T-helper 2 cell treated with Interferon-gamma antibody and Interleukin-4, amounts not matched to agents 5 μg/mL and 100 μg/mL, for 36 hours (primary cell): ENCODE data around the gene SLC49A4.
"Not testable (repeated sequence)": the region's sequence is repeated elsewhere in the genome, so short reads cannot be mapped to it uniquely, and the experiment has no call there.

Experiments
- DNase-seq: peaks from one replicate; pipeline ENCODE4 v3.0.0; 2021; ENCODE audit warnings: low spot score
- H3K27ac Mint-ChIP-seq: one replicate; pipeline ENCODE4 v1.8.0; 2021; ENCODE audit warnings: mild to moderate bottlenecking, mixed read lengths
- H3K27me3 Mint-ChIP-seq: one replicate; pipeline ENCODE4 v1.8.0; 2021; ENCODE audit warnings: low read depth, mixed read lengths
- H3K36me3 Mint-ChIP-seq: one replicate; pipeline ENCODE4 v1.8.0; 2021; ENCODE audit warnings: low read depth, mixed read lengths
- H3K4me1 Mint-ChIP-seq: one replicate; pipeline ENCODE4 v1.8.0; 2021; ENCODE audit warnings: low read depth, mixed read lengths
- H3K4me3 Mint-ChIP-seq: one replicate; pipeline ENCODE4 v1.8.0; 2022; ENCODE audit warnings: mild to moderate bottlenecking, moderate library complexity, mixed read lengths
- H3K9me3 Mint-ChIP-seq: one replicate; pipeline ENCODE4 v1.8.0; 2021; ENCODE audit warnings: mixed read lengths

SLC49A4 gene

GRCh38 chr3:122794779-122795673 is at the start of gene SLC49A4:
Gene SLC49A4 (plus strand): TSS chr3:122795069. CDS start chr3:122795193, 124 bp downstream.
- Mint-ChIP-seq H3K36me3 (peaks cover 6% of the 10 kb centered on the region), H3K4me3 (peak within 1 kb of the TSS; percentile 89), H3K4me1 (peaks cover 27% of the 10 kb centered on the region), H3K27ac (peak within 1 kb of the TSS; percentile 79), H3K27me3 (no peaks in the 10 kb centered on the region), H3K9me3 (no peaks in the 10 kb centered on the region)
- peak; percentile 81 for DNase-seq

- Mint-ChIP-seq H3K27me3 (no peaks in the 10 kb centered on the region), H3K9me3 (peaks cover 7% of the 10 kb centered on the region), H3K4me1 (no peaks in the 10 kb centered on the region), H3K27ac (no peak overlapping the region), H3K4me3 (no peak overlapping the region), H3K36me3 (peaks cover 17% of the 10 kb centered on the region)
- DNase-seq = no peak
These were observed 49.4 kb upstream of the SLC49A4 start for GRCh38 chr3:122745369-122746021.

- H3K36me3 Mint-ChIP-seq, H3K27ac Mint-ChIP-seq, H3K9me3 Mint-ChIP-seq, H3K27me3 Mint-ChIP-seq, H3K4me3 Mint-ChIP-seq, H3K4me1 Mint-ChIP-seq, DNase-seq: not testable (repeated sequence)
These were observed 47.6 kb upstream of the SLC49A4 start for GRCh38 chr3:122747295-122747694.

GRCh38 chr3:122748347-122748746 is 46.5 kb upstream of the SLC49A4 start:
- Mint-ChIP-seq H3K4me3 (no peak overlapping the region), H3K27me3 (no peaks in the 10 kb centered on the region), H3K4me1 (no peaks in the 10 kb centered on the region), H3K9me3 (peaks cover 7% of the 10 kb centered on the region), H3K27ac (no peak overlapping the region), H3K36me3 (peaks cover 3% of the 10 kb centered on the region)
- no peak for DNase-seq

GRCh38 chr3:122754929-122755328 is 39.9 kb upstream of the SLC49A4 start:
- no peak for DNase-seq
- H3K9me3 Mint-ChIP-seq = no peaks in the 10 kb centered on the region
- no peaks in the 10 kb centered on the region for H3K27me3 Mint-ChIP-seq
- H3K27ac Mint-ChIP-seq = no peak overlapping the region
- no peaks in the 10 kb centered on the region for H3K4me1 Mint-ChIP-seq
- H3K4me3 Mint-ChIP-seq = no peak overlapping the region
- peaks cover 8% of the 10 kb centered on the region for H3K36me3 Mint-ChIP-seq

- no peaks in the 10 kb centered on the region for H3K9me3 Mint-ChIP-seq
- no peaks in the 10 kb centered on the region for H3K27me3 Mint-ChIP-seq
- peaks cover 8% of the 10 kb centered on the region for H3K36me3 Mint-ChIP-seq
- no peak overlapping the region for H3K4me3 Mint-ChIP-seq
- H3K4me1 Mint-ChIP-seq = no peaks in the 10 kb centered on the region
- H3K27ac Mint-ChIP-seq = no peak overlapping the region
- DNase-seq = no peak
These were observed 39.4 kb upstream of the SLC49A4 start for GRCh38 chr3:122755491-122755890.

GRCh38 chr3:122758877-122759560 is 35.9 kb upstream of the SLC49A4 start:
- H3K9me3 Mint-ChIP-seq = no peaks in the 10 kb centered on the region
- H3K27me3 Mint-ChIP-seq = no peaks in the 10 kb centered on the region
- no peak overlapping the region for H3K4me3 Mint-ChIP-seq
- H3K27ac Mint-ChIP-seq = no peak overlapping the region
- H3K4me1 Mint-ChIP-seq = no peaks in the 10 kb centered on the region
- no peak for DNase-seq
- peaks cover 5% of the 10 kb centered on the region for H3K36me3 Mint-ChIP-seq

- no peak overlapping the region for H3K27ac Mint-ChIP-seq
- peaks cover 2% of the 10 kb centered on the region for H3K36me3 Mint-ChIP-seq
- H3K4me3 Mint-ChIP-seq = no peak overlapping the region
- DNase-seq = no peak
- H3K4me1 Mint-ChIP-seq = no peaks in the 10 kb centered on the region
- H3K9me3 Mint-ChIP-seq = no peaks in the 10 kb centered on the region
- no peaks in the 10 kb centered on the region for H3K27me3 Mint-ChIP-seq
These were observed 34.2 kb upstream of the SLC49A4 start for GRCh38 chr3:122760453-122761271.

- DNase-seq = no peak
- H3K27ac Mint-ChIP-seq = no peak overlapping the region
- H3K4me3 Mint-ChIP-seq = no peak overlapping the region
- H3K4me1 Mint-ChIP-seq = peaks cover 2% of the 10 kb centered on the region
- no peaks in the 10 kb centered on the region for H3K9me3 Mint-ChIP-seq
- peaks cover 2% of the 10 kb centered on the region for H3K36me3 Mint-ChIP-seq
- no peaks in the 10 kb centered on the region for H3K27me3 Mint-ChIP-seq
These were observed 28.4 kb upstream of the SLC49A4 start for GRCh38 chr3:122766430-122766829.

- H3K9me3 Mint-ChIP-seq = no peaks in the 10 kb centered on the region
- no peaks in the 10 kb centered on the region for H3K27me3 Mint-ChIP-seq
- peaks cover 2% of the 10 kb centered on the region for H3K4me1 Mint-ChIP-seq
- H3K27ac Mint-ChIP-seq = no peak overlapping the region
- H3K36me3 Mint-ChIP-seq = peaks cover 2% of the 10 kb centered on the region
- no peak overlapping the region for H3K4me3 Mint-ChIP-seq
- DNase-seq = no peak
These were observed 27.1 kb upstream of the SLC49A4 start for GRCh38 chr3:122767540-122768372.

GRCh38 chr3:122770521-122771202 is 24.2 kb upstream of the SLC49A4 start:
- Mint-ChIP-seq H3K4me3 (no peak overlapping the region), H3K4me1 (peaks cover 2% of the 10 kb centered on the region), H3K9me3 (no peaks in the 10 kb centered on the region), H3K36me3 (no peaks in the 10 kb centered on the region), H3K27ac (no peak overlapping the region), H3K27me3 (no peaks in the 10 kb centered on the region)
- no peak for DNase-seq

GRCh38 chr3:122772827-122773226 is 22.0 kb upstream of the SLC49A4 start:
- no peaks in the 10 kb centered on the region for H3K9me3 Mint-ChIP-seq
- no peak overlapping the region for H3K27ac Mint-ChIP-seq
- peaks cover 2% of the 10 kb centered on the region for H3K4me1 Mint-ChIP-seq
- no peak overlapping the region for H3K4me3 Mint-ChIP-seq
- H3K36me3 Mint-ChIP-seq = no peaks in the 10 kb centered on the region
- no peak for DNase-seq
- H3K27me3 Mint-ChIP-seq = no peaks in the 10 kb centered on the region
